Adrenal gland (tissue), 5 donors: ENCODE measurements around the gene SERPINE2.

Source experiments
- CTCF ChIP-seq, 6 experiments: fragments of 450-650 bp in 4 of 6; fragments of 200-600 bp in 2 of 6; sonication (generic) in 1 of 6; IDR thresholded peaks; 1 replicate in 5 of 6; 2 replicates in 1 of 6; pipeline versions ENCODE4 v1.5.1 to v1.8.0; 2016 to 2021; ENCODE audit warnings: antibody characterized with exemption in 6 of 6, mild to moderate bottlenecking in 2 of 6, moderate library complexity in 1 of 6
- POLR2A ChIP-seq, 2 donors: fragments of 450-650 bp; IDR thresholded peaks; one replicate each; pipeline ENCODE4 v1.6.1; 2017; ENCODE audit warnings: antibody characterized with exemption in 2 of 2, mild to moderate bottlenecking in 2 of 2, moderate library complexity in 1 of 2
- donor health status: DM: no; HTN: no; CAD: no.

DNA sequence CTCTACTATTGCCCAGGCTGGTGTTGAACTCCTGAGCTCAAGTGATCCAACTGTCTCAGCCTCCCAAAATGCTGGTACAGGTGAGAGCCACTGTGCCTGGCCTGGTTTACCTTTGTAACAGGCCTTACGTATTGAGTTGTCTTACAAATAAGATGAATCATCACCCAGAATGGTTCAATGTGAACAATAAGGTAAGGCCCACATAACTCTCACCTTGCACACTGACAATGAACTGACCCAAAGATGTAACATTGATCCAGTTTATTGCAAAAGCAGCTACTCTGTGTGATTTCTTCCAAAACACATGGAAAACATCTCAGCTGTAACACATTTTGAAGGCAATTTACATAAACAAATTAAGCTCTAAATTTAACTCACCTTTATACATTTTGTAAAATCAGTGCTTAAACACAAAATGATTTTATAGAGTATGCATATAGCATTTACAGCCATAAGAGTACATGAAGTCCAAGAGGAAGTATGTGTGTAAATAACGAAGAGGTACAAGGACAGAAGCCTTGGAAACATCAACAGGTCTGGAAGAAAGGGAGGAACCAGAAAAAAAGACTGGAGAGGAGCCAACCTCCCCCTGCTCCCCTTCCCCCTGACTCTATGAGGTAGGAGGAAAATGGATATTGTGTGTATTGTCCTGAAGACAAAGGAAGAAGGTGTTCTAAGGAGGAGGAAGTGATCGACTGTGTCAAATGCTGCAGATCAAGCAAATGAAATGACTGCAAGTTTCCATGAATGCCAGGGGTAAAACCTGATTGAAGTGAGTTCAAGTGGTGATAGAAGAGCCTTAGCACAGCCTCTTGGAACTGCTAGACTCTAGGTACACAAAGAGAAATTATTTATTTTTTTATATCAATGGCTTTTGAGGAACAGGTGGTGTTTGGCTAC is 88.4 kb downstream of the SERPINE2 start:
- no peak for TF ChIP-seq CTCF (IDR thresholded peaks at IDR 0.05)
- TF ChIP-seq POLR2A (IDR thresholded peaks at IDR 0.05) = no peak
